GM19035 (cell line): ENCODE data around the gene TSPAN15.
"Not testable (repeated sequence)": the region's sequence is repeated elsewhere in the genome, so short reads cannot be mapped to it uniquely, and the experiment has no call there.

Experiments used
- ATAC-seq: cut with Tn5 transposase; IDR thresholded peaks from one replicate; pipeline ENCODE4 v1.9.1; 2021; ENCODE audit not compliant: unreplicated experiment

Gene TSPAN15

DNA sequence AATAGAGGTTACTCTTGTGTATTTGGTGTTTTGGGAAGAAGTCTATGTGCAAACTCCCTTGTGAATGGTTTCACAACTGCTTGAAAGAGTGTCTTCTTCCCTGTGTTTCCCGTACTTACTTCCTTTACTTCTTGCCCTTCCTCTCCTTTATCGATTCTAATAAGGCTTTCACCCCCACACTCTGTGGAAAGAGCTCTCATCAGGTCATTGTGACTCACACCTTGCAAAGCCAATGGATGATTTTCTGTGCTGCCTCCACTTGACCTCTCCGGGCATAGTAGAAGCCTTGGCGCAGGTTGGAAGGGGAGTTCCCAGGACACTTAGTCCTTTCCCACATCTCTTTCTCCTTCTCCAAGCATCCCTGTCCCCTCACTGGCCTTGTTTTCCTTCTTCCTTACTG, 6.2 kb upstream of the TSPAN15 start:
- no peak for ATAC-seq

DNA sequence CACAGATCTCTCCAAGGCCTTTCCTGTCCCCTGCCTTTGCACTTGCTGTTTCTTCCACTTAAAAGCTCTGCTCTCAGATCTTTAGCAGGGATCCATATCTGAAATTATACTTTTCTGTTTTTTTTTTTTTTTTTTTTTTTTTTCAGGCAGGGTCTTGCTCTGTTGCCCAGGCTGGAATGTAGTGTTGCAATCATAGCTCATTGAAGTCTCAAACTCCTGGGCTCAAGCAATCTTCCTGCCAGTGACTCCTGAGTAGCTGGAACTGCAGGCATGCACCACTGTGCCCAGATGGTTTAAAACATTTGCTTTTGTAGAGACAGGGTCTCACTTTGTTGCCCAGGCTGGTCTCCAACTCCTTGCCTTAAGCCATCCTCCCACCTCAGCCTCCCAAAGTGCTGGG, 5.0 kb upstream of the TSPAN15 start:
- ATAC-seq = no peak

DNA sequence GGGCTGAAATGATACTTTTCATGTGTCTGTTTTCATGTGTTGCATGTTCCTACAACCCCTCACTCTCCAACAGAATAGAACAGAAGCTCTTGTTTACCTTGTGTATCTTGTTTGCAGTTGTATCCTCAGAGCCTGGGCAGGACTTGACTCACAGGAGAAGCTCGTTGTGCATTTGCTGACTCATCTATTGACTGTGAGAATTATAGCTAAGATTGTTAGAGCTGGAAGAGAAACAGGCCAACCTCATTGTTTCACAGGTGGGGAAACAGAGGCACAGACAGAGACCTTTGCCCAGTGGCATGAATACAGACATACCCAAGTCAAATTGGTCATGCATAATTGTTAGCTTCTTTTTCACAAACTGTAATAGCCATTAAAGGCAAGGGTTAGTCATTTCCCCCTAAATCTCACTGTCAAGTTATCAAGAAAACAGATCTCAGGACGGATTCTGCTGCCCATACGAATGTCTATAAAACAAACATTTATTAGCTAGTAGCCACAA, 4.6 kb upstream of the TSPAN15 start:
- no peak for ATAC-seq

DNA sequence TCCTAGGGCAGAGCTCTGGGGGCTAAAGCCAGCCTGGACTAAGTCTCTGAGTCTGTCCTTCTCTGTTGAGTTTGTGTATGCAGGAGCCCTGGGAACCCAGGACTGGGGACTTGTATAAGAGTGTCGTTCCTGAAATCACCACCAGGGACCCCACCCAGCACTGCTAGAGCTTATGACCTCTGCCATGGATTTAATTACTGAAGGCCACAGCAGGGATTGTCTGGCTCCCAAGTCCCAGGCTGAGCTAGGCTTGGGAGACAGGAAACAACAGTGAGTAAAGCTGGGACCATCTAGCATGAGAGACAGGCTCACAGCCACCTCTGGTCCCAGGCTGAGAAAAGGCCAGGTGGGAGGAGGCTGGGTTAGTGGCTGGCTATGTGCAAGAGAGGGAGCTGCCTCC, 1.4 kb upstream of the TSPAN15 start:
- no peak for ATAC-seq

- not testable (repeated sequence) for ATAC-seq
These were observed 870 bp upstream of the TSPAN15 start for GRCh38 chr10:69450395-69450794.

DNA sequence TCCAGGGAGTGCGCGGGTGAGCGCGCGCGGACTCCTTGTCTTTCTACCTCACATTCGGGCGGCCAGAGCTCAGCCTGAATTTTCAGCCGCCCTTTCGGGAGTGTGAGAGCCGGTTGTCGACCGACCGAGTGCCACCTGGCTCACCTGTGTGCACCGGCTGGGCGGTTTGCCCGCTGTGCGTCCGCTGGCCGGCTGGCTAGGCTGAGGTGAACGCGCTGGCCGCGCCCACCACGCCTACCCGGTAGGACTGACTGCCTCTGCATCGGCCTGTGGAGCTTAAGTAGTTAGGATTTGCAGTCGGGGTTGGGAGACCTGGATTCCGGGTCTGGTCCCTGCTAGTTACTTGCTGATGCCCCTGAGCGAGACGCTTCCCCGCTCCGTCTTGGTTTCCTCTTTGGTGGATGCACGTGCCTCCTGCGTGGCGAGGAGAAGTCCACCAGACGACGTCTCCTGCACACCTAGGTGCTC, 553 bp downstream of the TSPAN15 start:
- ATAC-seq = peak; percentile 11

- no peak for ATAC-seq
These were observed 1.6 kb downstream of the TSPAN15 start for GRCh38 chr10:69452676-69453415.

DNA sequence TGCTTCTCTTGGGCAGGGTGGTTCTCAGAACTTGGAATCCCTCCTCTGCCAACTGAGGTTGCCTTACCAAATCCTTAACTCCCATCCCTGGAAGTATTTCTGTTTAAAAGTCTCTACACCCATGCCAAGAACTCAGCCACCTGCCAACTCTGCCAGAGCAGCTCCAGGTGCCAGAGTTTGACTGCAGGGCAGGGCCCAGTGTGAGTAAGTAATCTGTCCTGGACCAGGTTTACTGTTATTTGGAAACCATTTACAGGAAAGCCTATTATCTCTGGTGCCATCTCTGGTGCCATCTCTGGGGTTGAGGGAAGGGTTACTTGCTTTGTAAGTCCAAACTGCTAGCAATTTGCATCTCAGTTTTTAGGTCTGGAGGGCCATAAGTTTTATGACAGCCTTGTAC, 2.5 kb downstream of the TSPAN15 start:
- no peak for ATAC-seq

DNA sequence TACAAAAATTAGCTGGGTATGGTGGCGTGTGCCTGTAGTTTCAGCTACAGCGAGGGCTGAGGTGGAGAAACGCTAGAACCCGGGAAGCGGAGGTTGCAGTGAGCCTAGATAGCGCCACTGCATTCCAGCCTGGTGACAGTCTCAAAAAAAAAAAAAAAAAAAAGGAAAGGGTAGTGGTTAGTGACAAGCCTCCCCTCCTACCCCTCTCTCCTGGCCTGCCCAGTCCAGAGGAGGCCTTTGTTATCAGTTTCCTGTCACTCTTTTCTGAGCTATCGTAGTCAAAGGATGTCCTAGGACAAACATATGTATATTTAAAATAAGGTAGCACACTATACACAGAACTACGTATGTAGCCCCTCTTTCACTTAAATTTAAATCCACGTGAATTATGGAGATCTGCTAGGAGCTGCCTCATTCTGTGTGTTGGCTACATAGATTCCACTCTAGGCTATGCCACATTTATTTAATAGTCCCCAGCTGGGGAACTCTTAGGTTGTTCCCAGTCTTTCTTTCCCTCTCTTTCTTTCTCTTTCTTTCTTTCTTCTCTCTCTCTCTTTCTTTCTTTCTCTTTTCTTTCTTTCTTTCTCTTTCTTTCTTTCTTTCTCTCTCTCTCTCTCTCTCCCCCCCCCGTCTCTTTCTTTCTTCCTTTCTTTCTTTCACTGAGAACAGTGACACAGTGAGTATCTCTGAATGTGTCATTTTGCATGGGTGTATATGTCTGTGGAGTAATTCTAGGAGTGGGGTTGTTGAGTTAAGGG, 3.9 kb downstream of the TSPAN15 start:
- no peak for ATAC-seq

GRCh38 chr10:69456880-69457693, 5.8 kb downstream of the TSPAN15 start:
- no peak for ATAC-seq

DNA sequence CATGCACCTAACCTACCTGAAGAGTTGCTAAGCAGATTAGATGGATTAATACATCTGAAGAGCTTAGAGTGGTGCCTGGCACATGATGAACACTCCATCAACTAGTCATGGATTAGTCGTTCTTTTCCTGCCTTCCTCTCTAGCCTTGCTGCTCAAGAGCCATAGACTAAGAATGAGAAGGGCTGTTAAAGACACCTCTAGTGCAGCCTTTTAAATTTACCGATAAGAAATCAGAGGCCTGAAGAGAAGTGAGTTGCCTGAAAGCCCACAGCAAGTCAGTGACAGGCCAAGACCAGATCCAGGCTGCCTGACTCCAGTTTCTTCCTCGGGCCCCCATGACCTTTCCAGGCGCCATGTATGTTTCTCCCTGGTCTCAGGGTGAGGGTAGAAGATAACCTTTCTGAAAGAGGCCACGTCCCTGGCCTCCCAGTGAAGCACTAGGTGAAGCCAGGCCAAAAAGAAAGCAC, 6.5 kb downstream of the TSPAN15 start:
- ATAC-seq = no peak

GRCh38 chr10:69458430-69459100, 7.3 kb downstream of the TSPAN15 start:
- no peak for ATAC-seq

- no peak for ATAC-seq
These were observed 8.0 kb downstream of the TSPAN15 start for GRCh38 chr10:69459101-69459790.

DNA sequence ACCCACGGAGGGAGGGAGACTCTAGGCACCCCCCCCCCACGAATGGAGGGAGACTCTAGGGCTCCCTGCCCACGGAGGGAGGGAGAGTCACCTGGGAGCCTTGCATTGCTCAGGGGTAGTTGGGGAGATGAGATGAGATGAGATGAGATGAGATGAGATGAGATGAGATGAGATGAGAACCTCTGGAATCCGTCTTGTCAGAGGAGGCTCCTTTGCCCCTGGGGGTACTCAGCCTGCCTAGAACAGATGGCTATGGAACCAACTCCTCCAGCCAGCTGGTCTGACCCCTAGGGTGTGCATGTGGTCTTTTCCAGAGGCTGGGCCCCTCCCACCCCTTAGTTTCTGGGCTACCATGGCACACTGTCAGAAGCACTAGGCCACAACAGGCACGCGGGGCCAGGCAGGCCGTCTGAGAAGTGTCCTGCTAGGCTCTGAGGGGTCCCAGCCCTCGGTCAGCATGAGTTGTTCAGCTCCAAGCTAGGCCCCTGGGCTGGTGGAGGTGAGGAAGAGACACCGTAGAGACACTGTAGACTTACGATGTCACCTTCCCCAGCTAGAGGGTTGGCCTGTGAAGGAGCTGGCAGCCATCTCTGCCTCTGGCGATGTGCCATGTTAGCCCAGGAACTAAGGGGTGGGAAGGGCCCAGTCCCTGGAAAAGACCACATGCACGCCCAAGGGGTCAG, 8.8 kb downstream of the TSPAN15 start:
- ATAC-seq = no peak

- ATAC-seq = no peak
These were observed 9.4 kb downstream of the TSPAN15 start for GRCh38 chr10:69460576-69461242.

DNA sequence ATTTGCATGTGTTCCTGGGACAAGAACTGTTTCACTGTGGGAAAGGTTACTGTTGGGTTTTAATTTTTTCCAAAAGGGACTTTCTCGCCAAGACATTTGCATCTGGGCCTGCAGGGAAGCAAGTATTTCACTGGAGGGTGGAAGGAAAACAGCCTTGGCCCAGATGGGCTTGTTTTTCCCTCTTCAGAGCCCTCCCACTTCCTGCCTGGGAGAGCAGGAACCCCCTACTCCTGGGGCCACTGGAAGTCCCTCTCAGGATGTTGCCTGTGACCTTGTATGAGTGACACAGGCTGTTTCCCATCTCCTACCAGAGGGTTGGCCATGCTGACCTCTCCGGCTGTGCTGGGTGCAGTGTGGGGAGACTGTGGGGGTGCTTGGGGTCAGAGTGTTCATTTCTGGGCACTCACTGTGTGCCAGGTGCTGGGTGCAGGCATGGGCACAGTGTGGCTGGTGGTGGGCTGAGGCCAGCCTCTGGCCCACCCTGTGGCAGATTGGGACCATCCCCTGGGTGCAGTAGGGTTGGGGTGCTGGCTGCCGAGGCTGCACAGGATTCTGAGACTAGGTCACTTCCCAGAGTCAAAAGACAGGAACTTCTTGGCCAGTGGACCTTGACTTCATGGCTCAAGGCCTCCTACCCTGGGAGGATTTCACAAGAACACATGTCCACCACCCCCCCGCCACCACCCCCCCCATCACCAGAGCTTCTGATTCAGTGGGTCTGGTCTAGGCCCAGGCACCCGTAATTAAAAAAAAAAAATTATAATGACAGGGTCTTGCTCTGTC, 10.2 kb downstream of the TSPAN15 start:
- ATAC-seq = no peak

- no peak for ATAC-seq
These were observed 12.6 kb downstream of the TSPAN15 start for GRCh38 chr10:69463886-69464285.

GRCh38 chr10:69464401-69464800, 13.1 kb downstream of the TSPAN15 start:
- no peak for ATAC-seq
